HepG2 (cell line): ENCODE results near the gene GNAZ. TPM values are rescaled to one million over a fixed set of nuclear protein-coding genes. Genes with fewer than 3 reads are reported as not detected.

Experiments
- ATAC-seq: fragments of 200-7000 bp; cut with Tn5 transposase; 3 replicates; pipeline ENCODE4 v1.9.1; 2020; ENCODE audit warnings: mild to moderate bottlenecking, moderate library complexity
- BruUV-seq: library from RNA; stranded (reverse); fragments of 400-500 nt; replicated peaks from 2 replicates; lab custom pipeline; 2021; lab: Mats Ljungman, UMichigan
- CTCF ChIA-PET: fragments of 300-600 bp; formaldehyde crosslinking; extraction: SDS; loops from one replicate; lab custom pipeline; 2021; ENCODE audit warnings: low total read pairs, inconsistent platforms, low intra/inter-chr PET ratio; lab: Yijun Ruan, JAX
- POLR2A ChIA-PET: fragments of 350-600 bp; sonication (Branson Sonifier 250); formaldehyde crosslinking; loops from one replicate; lab custom pipeline; 2020; ENCODE audit warnings: antibody characterized with exemption, inconsistent platforms; lab: Yijun Ruan, JAX
- DNase-seq: peaks from one replicate; pipeline ENCODE4 v3.0.0-alpha.2; 2015; ENCODE audit warnings: low spot score
- FAIRE-seq: peaks from 3 replicates; lab custom pipeline; 2011; peaks lifted over from hg19 to GRCh38; lab: Jason Lieb, UNC
- H2AFZ ChIP-seq: one replicate; pipeline ENCODE4 v1.6.1; 2011; ENCODE audit warnings: low read length, inconsistent platforms
- H3K27ac ChIP-seq: fragments of 300-600 bp; 3 replicates; pipeline ENCODE4 v1.8.0; 2011; ENCODE audit warnings: mixed run types, mild to moderate bottlenecking, mixed read lengths, low read length, inconsistent platforms; ENCODE audit not compliant: insufficient read depth; ENCODE audit errors: extremely low read length
- H3K27me3 ChIP-seq, 2 experiments: fragments of 200-600 bp in 1 of 2; 2 replicates in 1 of 2; 3 replicates in 1 of 2; pipeline versions ENCODE4 v1.6.0 to v1.8.0; 2011; ENCODE audit warnings: low read length in 2 of 2, mild to moderate bottlenecking in 2 of 2, moderate library complexity in 2 of 2, inconsistent platforms in 1 of 2; ENCODE audit not compliant: insufficient read depth in 2 of 2, control insufficient read depth in 1 of 2
- H3K36me3 ChIP-seq, 2 experiments: fragments of 200-600 bp in 1 of 2; replicated peaks in 1 of 2; 2 replicates in 1 of 2; 3 replicates in 1 of 2; pipeline versions ENCODE4 v1.5.1 to v1.8.0; 2011; ENCODE audit warnings: low read length in 2 of 2, inconsistent platforms in 1 of 2; ENCODE audit not compliant: insufficient read depth in 2 of 2, control insufficient read depth in 1 of 2
- H3K4me1 ChIP-seq: 2 replicates; pipeline ENCODE4 v1.5.1; 2012; ENCODE audit warnings: low read length, inconsistent platforms; ENCODE audit not compliant: insufficient read depth
- H3K4me2 ChIP-seq: 2 replicates; pipeline ENCODE4 v1.6.0; 2011; ENCODE audit warnings: low read depth, low read length, inconsistent platforms
- H3K4me3 ChIP-seq, 3 experiments: fragments of 200-600 bp in 1 of 3; sonication (generic), shearing (Covaris generic) in 1 of 3; replicated peaks in 1 of 3; 2 replicates each; pipeline ENCODE4 v1.5.1; 2011 to 2016; ENCODE audit warnings: low read length in 3 of 3, inconsistent platforms in 2 of 3, low read depth in 2 of 3, mild to moderate bottlenecking in 2 of 3, control low read depth in 1 of 3, mixed read lengths in 1 of 3; ENCODE audit not compliant: insufficient read depth in 1 of 3
- H3K79me2 ChIP-seq: one replicate; pipeline ENCODE4 v1.6.1; 2011; ENCODE audit warnings: low read length, inconsistent platforms; ENCODE audit not compliant: insufficient read depth
- H3K9ac ChIP-seq: 2 replicates; pipeline ENCODE4 v1.6.0; 2011; ENCODE audit warnings: mild to moderate bottlenecking, low read depth, low read length, inconsistent platforms; ENCODE audit not compliant: insufficient read depth
- H3K9me3 ChIP-seq: 2 replicates; pipeline ENCODE4 v1.5.1; 2012; ENCODE audit warnings: mild to moderate bottlenecking, low read length
- H4K20me1 ChIP-seq: 2 replicates; pipeline ENCODE4 v1.6.0; 2011; ENCODE audit warnings: inconsistent platforms, mild to moderate bottlenecking, low read length, moderate library complexity; ENCODE audit not compliant: insufficient read depth
- ATF7-NPFF ChIP-seq: sonication (generic); formaldehyde crosslinking; IDR thresholded peaks from 2 replicates; pipeline ENCODE4 v1.8.1; 2023; ENCODE audit warnings: mild to moderate bottlenecking, low read depth, missing genetic modification reagents, moderate library complexity
- CBX5 ChIP-seq: sonication (generic); formaldehyde crosslinking; IDR thresholded peaks from 2 replicates; pipeline ENCODE4 v1.4.0; 2020; ENCODE audit warnings: missing genetic modification reagents, borderline replicate concordance
- MLXIP ChIP-seq: sonication (generic); formaldehyde crosslinking; IDR thresholded peaks from 2 replicates; pipeline ENCODE4 v1.9.0; 2021; ENCODE audit warnings: missing genetic modification reagents, borderline replicate concordance
- TEAD3 ChIP-seq: optimal IDR thresholded peaks from 2 replicates; pipeline ENCODE3; 2016; ENCODE audit warnings: borderline replicate concordance
- ZNF263 ChIP-seq: sonication (generic); formaldehyde crosslinking; IDR thresholded peaks from 2 replicates; pipeline ENCODE4 v1.4.0; 2020; ENCODE audit warnings: missing genetic modification reagents
- ZNF383 ChIP-seq: sonication (generic); formaldehyde crosslinking; IDR thresholded peaks from 2 replicates; pipeline ENCODE4 v1.4.0; 2020; ENCODE audit warnings: missing genetic modification reagents, mild to moderate bottlenecking, borderline replicate concordance
- WGBS: methylation state at CpG from one replicate; pipeline ENCODE4 v1.1.6; 2017; ENCODE audit warnings: low lambda C conversion rate; 5-methylcytosine and 5-hydroxymethylcytosine counted together
- in situ Hi-C: cut with HindIII; loops from 2 replicates; pipeline ENCODE4 v1.10.0; 2017; ENCODE audit warnings: low pct_unique_long_range_greater_than_20kb; ENCODE audit not compliant: extremely low pct_ligation_motif_present
- intact Hi-C: fragments of 100-400 bp; cut with micrococcal nuclease; formaldehyde crosslinking; loops from one replicate; pipeline ENCODE4 v1.10.0; 2022; ENCODE audit not compliant: unreplicated experiment
- polyA plus RNA-seq, 8 experiments: library from polyadenylated mRNA; depleted of rRNA in 3 of 8; stranded (reverse) in 7 of 8; unstranded in 1 of 8; fragments of >200 nt; fragmentation: Illumina TruSeq in 4 of 8; extraction: Trizol in 4 of 8; gene quantifications; 2 replicates each; pipeline versions ENCODE4 v1.2.1 to v1.2.3, GENCODE V29; 2011 to 2016; ENCODE audit warnings: low read depth in 4 of 8, missing spikeins in 1 of 8, mixed read lengths in 1 of 8; ENCODE audit not compliant: insufficient read depth in 1 of 8
- total RNA-seq, 5 experiments: library from RNA; depleted of rRNA; stranded (reverse); fragments of >200 nt; fragmentation: Illumina TruSeq; extraction: Trizol; gene quantifications; 2 replicates each; pipeline ENCODE4 v1.2.3, GENCODE V29; 2016; ENCODE audit warnings: low read depth in 1 of 5
- TF ChIP-seq, protein P1 (sequence below): fragments of 450-650 bp; IDR thresholded peaks from 2 replicates; pipeline ENCODE4 v1.6.1; 2016
- TF ChIP-seq, protein P2 (sequence below): sonication (generic); formaldehyde crosslinking; IDR thresholded peaks from 2 replicates; pipeline ENCODE4 v1.5.0; 2020; ENCODE audit warnings: mild to moderate bottlenecking, missing genetic modification reagents, borderline replicate concordance

Gene GNAZ
- total and polyA plus RNA-seq, 2 of the 13 experiments (the other 11 are each of a cell fraction or from before 2014, with no cell fraction given): 11.4 to 22.3 TPM

GRCh38 chr22:23161029-23161428 lies 90.7 kb downstream of the GNAZ start:
- no peak overlapping the region for H3K9ac ChIP-seq
- in situ Hi-C loops (loop anchor here (25.0 kb wide), 1 partner anchor 401 kb away; no protein-coding TSS in a partner anchor), intact Hi-C loops (loop anchor here (2.0 kb wide), 1 partner anchor 14 kb away; no protein-coding TSS in a partner anchor)
- FAIRE-seq: no peak
- no peaks in the 10 kb centered on the region for H3K9me3 ChIP-seq
- H3K27ac ChIP-seq: peak overlapping the region; percentile 1
- POLR2A ChIA-PET: interaction anchor here (0.9 kb wide), 1 partner anchor 14 kb away, joined by 3 read pairs; no protein-coding TSS in a partner anchor
- H3K4me2 ChIP-seq: peak overlapping the region; percentile 52; the same call in 1 of the 2 replicates
- 83% methylated on average over 2 of the region's 4 CpGs for WGBS
- H3K36me3 ChIP-seq: no peaks in the 10 kb centered on the region
- no peak for ATAC-seq
- peaks cover 100% of the 10 kb centered on the region for H3K4me1 ChIP-seq
- no peak overlapping the region for H3K4me3 ChIP-seq
- H3K27me3 ChIP-seq: no peaks in the 10 kb centered on the region
- no peaks in the 10 kb centered on the region for H4K20me1 ChIP-seq
- CTCF ChIA-PET: no interaction called here
- no peak overlapping the region for H2AFZ ChIP-seq
- TF ChIP-seq ZNF263 (CRISPR knock-in tag) (no peak), ZNF383 (CRISPR knock-in tag) (no peak), TEAD3 (peak; percentile 12)
- TF ChIP-seq, protein P1, sequence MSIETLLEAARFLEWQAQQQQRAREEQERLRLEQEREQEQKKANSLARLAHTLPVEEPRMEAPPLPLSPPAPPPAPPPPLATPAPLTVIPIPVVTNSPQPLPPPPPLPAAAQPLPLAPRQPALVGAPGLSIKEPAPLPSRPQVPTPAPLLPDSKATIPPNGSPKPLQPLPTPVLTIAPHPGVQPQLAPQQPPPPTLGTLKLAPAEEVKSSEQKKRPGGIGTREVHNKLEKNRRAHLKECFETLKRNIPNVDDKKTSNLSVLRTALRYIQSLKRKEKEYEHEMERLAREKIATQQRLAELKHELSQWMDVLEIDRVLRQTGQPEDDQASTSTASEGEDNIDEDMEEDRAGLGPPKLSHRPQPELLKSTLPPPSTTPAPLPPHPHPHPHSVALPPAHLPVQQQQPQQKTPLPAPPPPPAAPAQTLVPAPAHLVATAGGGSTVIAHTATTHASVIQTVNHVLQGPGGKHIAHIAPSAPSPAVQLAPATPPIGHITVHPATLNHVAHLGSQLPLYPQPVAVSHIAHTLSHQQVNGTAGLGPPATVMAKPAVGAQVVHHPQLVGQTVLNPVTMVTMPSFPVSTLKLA: peak; percentile 51
- TF ChIP-seq, all 625 proteins: peak for 2
- BruUV-seq: no TSS peak
- no peak for DNase-seq
- H3K79me2 ChIP-seq: no peaks in the 10 kb centered on the region

DNA sequence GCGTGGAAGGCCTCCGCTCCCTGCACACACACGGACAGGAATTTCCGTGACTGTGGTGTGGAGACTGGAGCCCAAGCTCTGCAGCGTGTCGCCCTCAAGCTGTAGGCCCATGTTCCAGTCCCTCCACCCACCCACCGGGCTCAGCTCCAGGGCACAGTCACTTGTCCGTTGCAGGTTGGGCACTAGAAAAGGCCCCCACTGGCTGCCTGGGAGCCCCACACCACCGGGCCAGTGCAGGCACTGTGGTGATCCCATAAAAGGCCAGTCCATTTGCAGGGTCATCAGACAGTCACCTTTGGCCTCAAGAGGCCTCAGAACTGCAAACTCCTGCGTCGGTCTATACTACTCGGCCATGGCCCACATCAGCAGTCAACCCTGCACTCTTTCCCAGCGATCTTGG lies 91.3 kb downstream of the GNAZ start:
- CTCF ChIA-PET: no interaction called here
- 3% methylated on average over 5 of the region's 13 CpGs for WGBS
- intact Hi-C loops (loop anchor here (2.0 kb wide), 1 partner anchor 13 kb away; no protein-coding TSS in a partner anchor), in situ Hi-C loops (loop anchor here (25.0 kb wide), 1 partner anchor 401 kb away; no protein-coding TSS in a partner anchor)
- H3K9ac ChIP-seq: no peak overlapping the region
- DNase-seq: no peak
- BruUV-seq: no TSS peak
- POLR2A ChIA-PET: interaction anchor here (0.9 kb wide), 1 partner anchor 15 kb away, joined by 3 read pairs; no protein-coding TSS in a partner anchor
- peaks cover 100% of the 10 kb centered on the region for H3K4me1 ChIP-seq
- no peaks in the 10 kb centered on the region for H3K79me2 ChIP-seq
- H3K4me2 ChIP-seq: peak overlapping the region; percentile 52
- peak; percentile 36 for FAIRE-seq
- ATAC-seq: peak; percentile 48
- no peaks in the 10 kb centered on the region for H3K9me3 ChIP-seq
- H2AFZ ChIP-seq: no peak overlapping the region
- peak overlapping the region; percentile 1 for H3K27ac ChIP-seq
- H3K36me3 ChIP-seq: no peaks in the 10 kb centered on the region
- H3K4me3 ChIP-seq: no peak overlapping the region; a peak in 1 of 6 replicates
- no peaks in the 10 kb centered on the region for H4K20me1 ChIP-seq
- no peaks in the 10 kb centered on the region for H3K27me3 ChIP-seq
- TF ChIP-seq CBX5 (CRISPR knock-in tag): no peak
- TF ChIP-seq, protein P2, sequence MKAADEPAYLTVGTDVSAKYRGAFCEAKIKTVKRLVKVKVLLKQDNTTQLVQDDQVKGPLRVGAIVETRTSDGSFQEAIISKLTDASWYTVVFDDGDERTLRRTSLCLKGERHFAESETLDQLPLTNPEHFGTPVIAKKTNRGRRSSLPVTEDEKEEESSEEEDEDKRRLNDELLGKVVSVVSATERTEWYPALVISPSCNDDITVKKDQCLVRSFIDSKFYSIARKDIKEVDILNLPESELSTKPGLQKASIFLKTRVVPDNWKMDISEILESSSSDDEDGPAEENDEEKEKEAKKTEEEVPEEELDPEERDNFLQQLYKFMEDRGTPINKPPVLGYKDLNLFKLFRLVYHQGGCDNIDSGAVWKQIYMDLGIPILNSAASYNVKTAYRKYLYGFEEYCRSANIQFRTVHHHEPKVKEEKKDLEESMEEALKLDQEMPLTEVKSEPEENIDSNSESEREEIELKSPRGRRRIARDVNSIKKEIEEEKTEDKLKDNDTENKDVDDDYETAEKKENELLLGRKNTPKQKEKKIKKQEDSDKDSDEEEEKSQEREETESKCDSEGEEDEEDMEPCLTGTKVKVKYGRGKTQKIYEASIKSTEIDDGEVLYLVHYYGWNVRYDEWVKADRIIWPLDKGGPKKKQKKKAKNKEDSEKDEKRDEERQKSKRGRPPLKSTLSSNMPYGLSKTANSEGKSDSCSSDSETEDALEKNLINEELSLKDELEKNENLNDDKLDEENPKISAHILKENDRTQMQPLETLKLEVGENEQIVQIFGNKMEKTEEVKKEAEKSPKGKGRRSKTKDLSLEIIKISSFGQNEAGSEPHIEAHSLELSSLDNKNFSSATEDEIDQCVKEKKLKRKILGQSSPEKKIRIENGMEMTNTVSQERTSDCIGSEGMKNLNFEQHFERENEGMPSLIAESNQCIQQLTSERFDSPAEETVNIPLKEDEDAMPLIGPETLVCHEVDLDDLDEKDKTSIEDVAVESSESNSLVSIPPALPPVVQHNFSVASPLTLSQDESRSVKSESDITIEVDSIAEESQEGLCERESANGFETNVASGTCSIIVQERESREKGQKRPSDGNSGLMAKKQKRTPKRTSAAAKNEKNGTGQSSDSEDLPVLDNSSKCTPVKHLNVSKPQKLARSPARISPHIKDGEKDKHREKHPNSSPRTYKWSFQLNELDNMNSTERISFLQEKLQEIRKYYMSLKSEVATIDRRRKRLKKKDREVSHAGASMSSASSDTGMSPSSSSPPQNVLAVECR: 0 out of 2 replicates have a peak, but pooled peaks have one; percentile 24
- no peak for TF ChIP-seq ATF7-NPFF (CRISPR knock-in tag)
- TF ChIP-seq MLXIP: no peak
